Measurements from ENCODE around the gene GAB3.
A peak's percentile ranks its signal among the peaks of the same experiment; 100 is the strongest.

GAB3 gene

DNA sequence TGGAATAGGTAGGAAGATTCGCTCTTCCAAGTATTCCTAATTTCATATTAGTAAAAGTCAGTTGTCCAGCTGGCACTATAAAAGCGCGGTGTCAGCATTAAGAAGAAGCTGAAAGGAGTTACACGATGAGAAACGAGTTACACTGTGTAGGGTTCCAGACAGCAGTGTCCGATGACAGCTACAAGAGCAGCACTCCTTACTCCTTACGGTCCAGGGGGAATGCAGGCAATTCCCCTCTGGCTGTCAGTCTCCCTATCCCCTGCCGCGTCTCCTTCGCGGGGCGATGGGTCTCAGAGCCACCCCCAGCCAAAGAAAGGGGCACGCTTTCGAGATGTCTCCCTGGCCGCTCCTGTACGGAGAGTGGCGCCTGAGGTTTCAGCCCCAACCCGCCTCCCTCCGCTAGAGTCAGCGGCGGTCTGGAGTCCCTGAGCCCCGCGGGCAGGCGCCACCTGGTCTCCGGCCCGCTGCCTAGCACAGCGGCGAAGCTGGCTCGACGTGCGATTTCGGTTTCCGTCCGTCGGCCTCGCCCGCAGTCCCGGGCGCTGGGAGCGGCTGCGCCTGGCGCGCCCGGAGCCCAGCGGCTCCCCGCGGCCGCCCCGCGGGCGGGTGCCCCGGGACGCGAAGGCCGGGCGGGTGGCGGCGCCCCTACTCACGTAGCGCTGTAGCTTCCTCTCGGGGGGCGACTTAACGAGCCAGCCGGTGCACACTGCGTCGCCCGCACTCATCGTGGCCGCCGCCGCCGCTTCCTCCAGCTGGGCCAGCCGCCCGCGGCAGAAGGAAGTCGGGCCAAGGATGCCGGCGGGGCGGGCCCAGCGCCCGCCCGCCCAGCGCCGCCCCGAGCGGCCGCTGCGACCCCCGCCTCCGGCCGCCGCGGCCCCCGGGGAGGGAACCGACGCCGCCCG lies at the start of gene GAB3:
Gene GAB3, minus strand, starts transcription at position 777 of the 902 bp plus-strand sequence. Its CDS starts 52 bp downstream, at position 725.
- no peak for DNase-seq (ENCODE audit: low spot score)

GRCh38 chrX:154799556-154800348 lies 48.9 kb upstream of the GAB3 start:
- DNase-seq (ENCODE audit: low spot score): no peak

GRCh38 chrX:154797006-154797405 lies 46.1 kb upstream of the GAB3 start:
- no peak for DNase-seq (ENCODE audit: low spot score)

- DNase-seq (ENCODE audit: low spot score): no peak
Observed at GRCh38 chrX:154795016-154795415, 44.1 kb upstream of the GAB3 start.

DNA sequence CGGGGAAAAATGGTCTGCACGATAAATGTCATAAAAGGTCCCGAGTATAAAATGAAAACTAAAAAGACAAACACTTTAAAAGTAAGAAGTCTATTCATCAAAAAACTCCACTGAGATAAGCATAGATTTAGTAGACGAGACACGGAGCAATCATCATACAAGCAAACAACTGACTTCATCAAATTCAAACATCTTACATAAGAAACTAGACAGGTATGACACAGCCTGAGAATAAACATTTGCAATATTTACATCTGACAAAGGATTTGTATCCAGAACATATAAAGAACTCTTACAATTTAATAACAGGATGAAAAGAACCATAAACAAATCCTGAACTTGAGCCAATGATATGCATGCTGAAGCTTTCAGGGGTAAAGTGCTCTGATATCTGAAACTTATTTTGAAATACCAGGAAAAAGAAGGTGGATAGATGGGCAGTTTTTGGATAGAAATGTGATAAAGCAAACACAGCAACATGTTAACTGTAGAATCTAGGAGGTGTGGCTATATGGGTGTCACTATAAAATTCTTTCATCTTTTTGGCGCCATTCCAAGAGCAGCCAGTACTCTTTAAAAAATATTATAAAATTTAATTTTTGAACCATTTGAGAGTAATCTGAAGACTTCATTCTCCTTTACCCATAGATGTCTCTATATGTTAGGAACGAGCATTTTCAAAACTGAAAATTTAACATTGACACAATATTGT lies 42.4 kb upstream of the GAB3 start:
- no peak for DNase-seq (ENCODE audit: low spot score)

GRCh38 chrX:154791939-154792338 lies 41.1 kb upstream of the GAB3 start:
- no peak for DNase-seq (ENCODE audit: low spot score)

GRCh38 chrX:154791467-154791866 lies 40.6 kb upstream of the GAB3 start:
- DNase-seq (ENCODE audit: low spot score): no peak

GRCh38 chrX:154785716-154786115 lies 34.8 kb upstream of the GAB3 start:
- DNase-seq (ENCODE audit: low spot score): no peak

DNA sequence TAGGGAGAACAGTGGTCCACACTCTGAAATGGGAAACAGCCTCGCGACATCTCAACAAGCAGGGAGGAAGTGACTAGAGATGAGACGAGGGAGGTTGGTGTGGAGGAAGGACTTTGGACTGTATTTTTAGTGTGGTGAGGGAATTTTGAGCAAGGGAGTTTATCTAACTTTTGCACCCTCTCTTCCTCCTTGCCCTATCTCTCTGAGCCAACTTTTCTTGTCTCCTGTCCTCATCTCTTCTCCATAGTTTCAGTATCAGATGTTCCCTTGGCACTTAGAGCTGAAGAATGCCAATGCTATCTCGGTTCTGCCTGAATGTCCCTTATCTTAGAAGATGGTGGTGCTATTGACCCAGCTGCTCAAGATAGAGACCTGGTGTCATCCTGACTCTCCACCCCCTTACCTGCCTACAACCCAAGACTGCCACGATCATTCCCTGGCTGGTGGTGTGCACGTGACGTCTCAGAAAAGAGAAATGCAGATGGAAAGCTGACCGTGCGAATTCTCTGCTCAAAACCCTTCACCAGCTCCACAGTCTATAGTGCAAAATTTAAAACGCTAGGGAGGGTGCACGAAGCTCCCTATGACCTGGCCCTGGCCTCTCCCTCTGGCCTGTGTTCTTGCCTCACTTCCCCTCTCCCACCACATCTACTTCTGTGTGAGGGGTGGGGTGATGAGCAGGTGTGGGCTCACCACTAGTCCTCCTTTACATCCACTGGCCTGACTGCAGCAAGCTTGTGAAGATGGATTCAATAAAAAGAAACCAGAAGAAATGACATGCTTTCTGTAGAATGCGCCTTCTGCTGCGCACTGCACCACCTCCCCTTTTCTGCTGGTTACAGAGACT lies 33.5 kb upstream of the GAB3 start:
- no peak for DNase-seq (ENCODE audit: low spot score)

GRCh38 chrX:154780968-154781367 lies 30.1 kb upstream of the GAB3 start:
- DNase-seq (ENCODE audit: low spot score): no peak

- DNase-seq (ENCODE audit: low spot score): no peak
Observed at GRCh38 chrX:154779261-154779660, 28.4 kb upstream of the GAB3 start.

DNA sequence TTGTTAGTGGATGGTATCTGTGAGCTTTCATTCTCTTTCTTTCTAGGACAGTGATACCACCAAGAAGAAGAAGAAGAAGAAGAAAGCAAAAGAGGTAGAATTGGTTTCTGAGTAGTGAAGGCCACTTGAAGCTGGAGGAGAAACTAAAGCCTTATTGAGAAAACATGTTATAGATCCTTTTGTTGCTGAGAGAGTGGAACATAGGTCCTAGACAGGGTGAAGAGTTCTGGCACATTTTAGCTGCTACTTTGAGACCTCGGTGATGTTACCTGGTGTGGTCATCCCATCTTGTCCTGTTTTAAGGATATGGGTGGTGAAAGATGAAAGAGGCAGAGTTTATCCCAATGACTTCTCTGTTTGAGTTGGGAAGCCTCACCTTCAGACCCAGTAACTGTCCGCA lies 25.9 kb upstream of the GAB3 start:
- DNase-seq (ENCODE audit: low spot score): no peak

DNA sequence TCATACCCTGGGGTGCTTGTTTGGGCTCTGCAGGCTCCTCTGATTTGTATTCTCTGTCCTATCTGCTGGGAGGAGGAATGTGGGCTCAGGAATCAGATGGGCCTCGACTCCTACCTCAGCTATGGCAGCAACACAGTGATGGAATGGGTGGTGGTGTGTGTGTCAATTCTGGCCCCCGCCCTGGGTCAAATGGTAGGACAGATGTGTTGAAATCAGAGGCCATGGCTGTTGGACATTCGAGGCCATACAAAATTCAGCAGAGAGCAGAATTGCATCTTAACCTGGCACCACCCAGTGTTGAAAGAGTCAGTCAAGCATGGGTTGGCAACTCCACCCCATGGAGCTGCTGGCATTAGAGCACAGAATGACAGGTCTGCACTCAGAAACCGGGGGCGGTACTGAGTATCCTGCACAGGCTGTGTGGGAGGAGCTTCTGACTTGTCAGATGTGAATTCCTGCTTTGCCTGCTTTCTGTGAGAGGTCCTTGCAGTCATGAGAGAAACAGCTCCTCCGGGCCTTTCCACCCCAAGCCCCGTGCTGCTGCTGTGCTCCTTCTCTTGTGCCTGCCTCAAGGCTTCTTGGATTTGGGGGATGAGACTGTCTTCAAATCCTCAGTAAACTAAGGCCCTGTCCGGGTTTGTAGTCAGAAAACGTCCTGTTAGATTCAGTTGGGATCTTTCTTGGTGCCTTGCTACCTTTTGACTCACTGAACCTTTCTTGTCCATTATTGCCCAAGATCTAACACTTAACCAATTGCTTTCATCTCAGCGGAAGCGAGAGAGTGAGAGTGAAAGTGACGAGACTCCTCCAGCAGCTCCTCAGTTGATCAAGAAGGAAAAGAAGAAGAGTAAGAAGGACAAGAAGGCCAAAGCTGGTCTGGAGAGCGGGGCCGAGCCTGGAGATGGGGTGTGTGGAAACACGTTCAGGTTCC lies 24.8 kb upstream of the GAB3 start:
- DNase-seq (ENCODE audit: low spot score): peak; percentile 63

DNA sequence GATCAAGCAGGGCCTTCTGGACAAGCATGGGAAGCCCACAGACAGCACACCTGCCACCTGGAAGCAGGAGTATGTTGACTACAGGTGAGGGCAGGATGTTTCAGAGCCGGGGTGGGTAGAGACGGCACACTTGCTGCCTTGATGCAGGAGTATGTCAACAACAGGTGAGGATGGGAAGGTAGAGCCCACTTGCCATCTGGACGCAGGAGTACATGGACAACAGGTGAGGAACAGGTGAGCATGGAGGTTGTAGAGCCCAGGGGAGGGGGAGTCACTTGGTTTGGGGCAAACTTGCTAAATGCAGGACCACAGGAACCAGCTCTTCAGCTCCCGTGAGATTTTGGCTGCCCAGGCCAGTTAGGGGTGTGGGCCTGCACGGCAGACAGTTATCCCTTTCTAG lies 23.7 kb upstream of the GAB3 start:
- DNase-seq (ENCODE audit: low spot score): no peak

DNA sequence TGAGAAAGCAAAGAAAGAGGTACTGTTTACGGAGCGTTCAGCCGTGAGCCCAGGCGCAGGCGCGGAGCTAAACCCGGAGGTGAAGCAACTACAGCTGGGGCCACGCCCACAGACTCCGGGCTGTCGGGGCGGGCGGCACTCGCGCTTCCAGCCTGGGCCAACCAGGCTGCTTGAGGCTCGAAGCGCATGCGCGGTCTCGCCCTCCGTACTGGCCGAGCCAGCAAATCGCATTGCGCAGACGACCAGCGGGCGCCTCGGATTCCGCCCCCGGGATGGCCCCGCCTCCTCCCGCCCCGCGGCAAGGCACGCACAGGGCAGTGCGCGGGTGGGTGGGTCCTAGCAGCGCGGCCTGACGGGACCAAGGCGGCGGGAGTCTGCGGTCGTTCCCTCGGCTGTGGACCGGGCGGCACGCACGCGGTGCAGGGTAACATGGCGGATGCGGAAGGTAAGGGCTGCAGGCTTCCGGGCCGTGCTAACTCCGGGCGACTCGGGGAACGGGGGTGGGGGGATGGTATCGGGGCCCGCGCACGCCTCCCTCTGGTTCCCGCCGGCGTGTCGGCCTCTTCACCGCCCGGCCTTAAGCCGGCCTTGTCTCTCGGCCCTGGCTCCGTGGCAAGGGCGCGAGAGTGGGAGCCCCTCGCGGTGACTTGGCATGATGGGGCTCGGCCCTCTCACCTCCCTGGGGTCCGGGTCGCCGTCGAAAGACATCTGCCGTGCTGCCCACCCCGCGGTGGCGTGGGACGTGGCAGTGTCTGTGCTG lies 11.8 kb upstream of the GAB3 start, which contains the start of gene DKC1:
Gene DKC1, plus strand, starts transcription at position 328 of the 760 bp plus-strand sequence. Its CDS starts 102 bp downstream, at position 430.
- DNase-seq (ENCODE audit: low spot score): peak; percentile 92

DNA sequence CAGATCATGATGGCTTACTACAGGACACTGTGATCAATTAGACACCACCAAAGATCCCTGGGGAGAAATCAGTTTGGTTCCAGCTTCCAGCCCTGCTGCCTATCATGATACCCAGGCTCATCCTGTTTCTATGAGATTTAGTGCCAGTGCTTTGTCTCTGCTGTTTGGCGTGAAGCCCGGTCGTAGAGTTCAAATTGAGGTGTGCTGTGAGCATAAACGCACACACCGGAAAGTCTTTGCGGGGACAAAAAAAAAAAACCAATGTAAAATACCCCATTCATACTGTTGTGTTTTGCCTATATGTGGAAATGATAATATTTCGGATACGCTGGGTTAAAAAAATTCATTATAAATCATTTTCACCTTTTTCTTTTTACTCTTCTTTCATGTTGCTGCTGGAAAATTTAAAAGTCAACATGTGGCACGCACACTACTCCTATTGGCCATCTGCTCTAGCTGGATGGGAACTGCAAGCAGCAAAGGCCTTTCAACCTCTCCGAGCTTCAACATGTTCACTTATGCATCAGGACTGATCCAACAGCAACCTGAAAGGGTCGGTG lies 11.2 kb upstream of the GAB3 start:
- no peak for DNase-seq (ENCODE audit: low spot score)

DNA sequence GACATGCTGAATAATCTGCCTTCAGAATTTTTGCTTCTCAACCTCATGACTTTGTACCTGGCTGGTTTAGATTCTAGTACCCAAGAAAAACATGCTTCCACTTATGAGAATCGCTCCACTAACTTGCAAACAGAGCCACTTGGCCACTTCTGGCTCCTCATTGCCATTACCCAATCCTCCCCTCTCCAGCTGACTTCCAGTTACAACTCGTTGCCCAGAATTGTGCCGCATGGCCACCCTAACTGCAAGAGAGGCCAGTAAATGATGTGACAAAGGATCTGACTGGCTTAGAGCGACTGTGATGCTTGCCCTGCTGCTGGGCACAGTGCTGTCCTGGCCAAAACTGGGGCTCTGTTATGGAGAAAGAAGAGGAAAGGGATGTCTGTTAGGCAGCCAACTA lies 7.8 kb upstream of the GAB3 start:
- no peak for DNase-seq (ENCODE audit: low spot score)

DNA sequence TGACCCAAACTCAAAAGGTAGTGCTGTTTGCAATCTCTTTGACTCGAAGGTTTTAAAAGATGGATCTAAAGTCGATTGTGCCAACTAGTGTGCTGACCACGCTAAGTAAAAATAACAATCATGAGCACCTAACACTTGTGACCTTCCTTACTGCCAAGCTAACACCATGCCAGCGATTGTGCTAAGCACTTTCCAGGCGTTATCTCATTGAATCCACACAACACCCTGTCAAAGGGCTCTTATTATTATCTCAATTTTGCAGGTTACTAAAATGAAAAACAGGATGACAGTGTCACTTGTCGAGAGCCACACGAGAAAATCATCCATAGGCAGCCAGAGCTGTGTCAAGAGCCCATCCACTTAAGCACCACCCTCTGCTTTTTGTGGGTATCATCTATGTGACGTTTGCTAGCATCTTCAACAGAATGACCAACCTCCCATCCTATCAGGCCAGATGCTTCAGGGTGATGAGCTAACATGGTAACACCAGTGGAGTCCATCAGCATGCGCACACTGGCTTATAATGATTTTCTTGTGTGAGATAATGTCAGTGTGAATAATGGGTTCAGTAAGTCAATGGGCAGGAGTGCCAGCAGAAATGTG lies 893 bp upstream of the GAB3 start:
- no peak for DNase-seq (ENCODE audit: low spot score)

GRCh38 chrX:154751203-154751668 lies 359 bp upstream of the GAB3 start:
- DNase-seq (ENCODE audit: low spot score): no peak
